ENCODE data around the gene ALDH8A1.

GRCh38 chr6:134943522-134944111 lies 6.3 kb downstream of the ALDH8A1 start:
- TF ChIP-seq CTCF (IDR thresholded peaks at IDR 0.05) (no peak), POLR2A (IDR thresholded peaks at IDR 0.05) (no peak), POLR2AphosphoS5 (IDR thresholded peaks at IDR 0.05) (no peak)

Data from stomach (tissue), 4 donors.